ENCODE data around the gene KIF26A.
"Not testable (repeated sequence)": the region's sequence is repeated elsewhere in the genome, so short reads cannot be mapped to it uniquely, and the experiment has no call there.

KIF26A gene

DNA sequence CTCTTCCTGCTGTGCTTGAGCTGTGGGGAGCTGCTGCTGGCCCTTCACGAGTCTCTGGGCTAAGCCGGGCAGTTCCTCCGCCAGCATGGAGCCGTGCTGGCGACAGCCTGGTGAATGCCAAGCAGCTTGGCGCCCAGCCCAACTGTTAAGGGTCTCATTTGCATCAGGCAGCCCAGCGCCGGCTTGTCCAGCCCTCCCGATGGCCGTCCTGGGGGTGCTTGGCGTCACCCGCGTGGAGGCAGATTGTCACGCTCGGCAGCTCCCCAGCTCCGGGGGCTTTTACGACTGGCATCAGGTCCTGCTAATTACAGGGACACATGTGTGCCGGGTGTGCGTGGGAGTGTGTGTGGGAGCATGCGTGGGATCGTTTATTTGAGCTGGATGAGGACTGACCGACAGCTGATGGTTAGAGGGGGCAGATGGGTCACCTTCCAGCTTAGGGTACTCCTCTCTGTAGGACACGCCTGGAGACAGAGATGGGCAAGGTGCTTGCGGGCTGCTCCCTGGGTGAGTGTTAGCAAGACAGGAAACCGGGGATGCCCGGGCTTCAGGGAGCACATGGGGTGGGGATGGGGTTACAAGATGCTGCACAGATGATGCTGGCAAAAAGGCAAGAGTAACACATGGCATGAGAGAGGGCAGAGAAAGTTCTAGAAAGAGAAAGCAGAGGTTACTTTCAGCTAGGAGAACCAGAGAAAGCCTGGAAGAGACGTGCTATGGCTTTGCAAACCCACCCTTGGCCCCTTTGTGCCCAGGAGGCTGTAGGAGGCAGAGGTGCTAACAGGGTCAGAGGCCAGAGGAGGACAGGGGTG, 64.1 kb downstream of the KIF26A start:
- Histone ChIP-seq H3K27me3 (ENCODE audit: control insufficient read depth, insufficient read depth, low read length) (no peaks in the 10 kb centered on the region), H3K9me3 (ENCODE audit: control insufficient read depth, insufficient read depth, low read length) (no peaks in the 10 kb centered on the region), H3K4me3 (ENCODE audit: low read depth, low read length) (no peak overlapping the region)

GRCh38 chr14:104203071-104203425, 64.7 kb downstream of the KIF26A start:
- Histone ChIP-seq H3K4me3 (ENCODE audit: low read depth, low read length) (no peak overlapping the region), H3K36me3 (ENCODE audit: control insufficient read depth, insufficient read depth, low read length) (no peaks in the 10 kb centered on the region), H3K4me1 (ENCODE audit: control insufficient read depth, insufficient read depth, low read length) (no peaks in the 10 kb centered on the region), H3K27me3 (ENCODE audit: control insufficient read depth, insufficient read depth, low read length) (no peaks in the 10 kb centered on the region), H3K9ac (ENCODE audit: low read depth, low read length) (no peak overlapping the region), H3K9me3 (ENCODE audit: control insufficient read depth, insufficient read depth, low read length) (no peaks in the 10 kb centered on the region)

More for the DNA sequence above, 64.1 kb downstream of the KIF26A start:
- Histone ChIP-seq H3K4me1 (ENCODE audit: control insufficient read depth, insufficient read depth, low read length) (no peaks in the 10 kb centered on the region), H3K9ac (ENCODE audit: low read depth, low read length) (no peak overlapping the region), H3K36me3 (ENCODE audit: control insufficient read depth, insufficient read depth, low read length) (no peaks in the 10 kb centered on the region)

DNA sequence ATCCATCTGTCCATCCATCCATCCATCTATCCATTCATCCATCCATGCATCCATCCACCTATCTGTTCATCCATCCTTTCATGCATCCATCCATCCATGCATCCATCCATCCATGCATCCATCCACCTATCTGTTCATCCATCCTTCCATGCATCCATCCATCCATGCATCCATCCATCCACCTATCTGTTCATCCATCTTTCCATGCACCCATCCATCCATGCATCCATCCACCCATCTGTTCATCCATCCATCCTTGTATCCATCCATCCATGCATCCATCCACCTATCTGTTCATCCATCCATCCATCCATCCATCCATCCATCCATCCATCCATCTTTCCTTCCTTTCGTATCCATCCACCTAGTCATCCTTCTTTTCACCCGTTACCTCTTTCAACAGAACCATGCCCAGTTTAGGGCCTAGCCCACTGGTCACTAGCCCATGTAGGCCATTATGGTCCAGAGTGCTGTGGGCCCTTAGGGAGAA, 66.3 kb downstream of the KIF26A start:
- H3K27me3 ChIP-seq (ENCODE audit: control insufficient read depth, insufficient read depth, low read length) = no peaks in the 10 kb centered on the region
- H3K9me3 ChIP-seq (ENCODE audit: control insufficient read depth, insufficient read depth, low read length) = no peaks in the 10 kb centered on the region
- no peaks in the 10 kb centered on the region for H3K36me3 ChIP-seq (ENCODE audit: control insufficient read depth, insufficient read depth, low read length)
- no peak overlapping the region for H3K9ac ChIP-seq (ENCODE audit: low read depth, low read length)
- H3K4me3 ChIP-seq (ENCODE audit: low read depth, low read length) = no peak overlapping the region
- H3K4me1 ChIP-seq (ENCODE audit: control insufficient read depth, insufficient read depth, low read length) = no peaks in the 10 kb centered on the region

DNA sequence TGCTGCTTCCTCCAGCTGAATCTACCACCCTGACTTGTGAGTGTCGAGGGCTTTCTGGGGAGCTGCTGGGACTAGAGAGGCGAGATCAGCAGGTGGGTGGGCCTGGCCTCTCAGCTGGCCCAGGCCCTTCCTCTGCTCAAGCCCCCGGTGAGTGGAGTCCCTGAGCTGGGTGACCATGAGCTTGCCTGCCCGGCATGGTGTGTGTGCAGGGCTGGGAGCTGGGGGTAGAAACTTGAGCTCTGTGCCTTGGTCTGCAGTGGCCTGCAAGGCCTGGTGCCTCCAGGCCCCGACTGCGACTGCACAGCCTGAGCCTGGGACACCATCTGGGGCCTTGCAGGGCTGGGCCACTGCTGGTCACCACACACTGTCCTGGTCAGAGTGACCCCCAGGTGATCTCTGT, 67.4 kb downstream of the KIF26A start:
- Histone ChIP-seq H3K9me3 (ENCODE audit: control insufficient read depth, insufficient read depth, low read length) (no peaks in the 10 kb centered on the region), H3K9ac (ENCODE audit: low read depth, low read length) (no peak overlapping the region), H3K27me3 (ENCODE audit: control insufficient read depth, insufficient read depth, low read length) (no peaks in the 10 kb centered on the region), H3K4me1 (ENCODE audit: control insufficient read depth, insufficient read depth, low read length) (no peaks in the 10 kb centered on the region), H3K4me3 (ENCODE audit: low read depth, low read length) (no peak overlapping the region), H3K36me3 (ENCODE audit: control insufficient read depth, insufficient read depth, low read length) (no peaks in the 10 kb centered on the region)

DNA sequence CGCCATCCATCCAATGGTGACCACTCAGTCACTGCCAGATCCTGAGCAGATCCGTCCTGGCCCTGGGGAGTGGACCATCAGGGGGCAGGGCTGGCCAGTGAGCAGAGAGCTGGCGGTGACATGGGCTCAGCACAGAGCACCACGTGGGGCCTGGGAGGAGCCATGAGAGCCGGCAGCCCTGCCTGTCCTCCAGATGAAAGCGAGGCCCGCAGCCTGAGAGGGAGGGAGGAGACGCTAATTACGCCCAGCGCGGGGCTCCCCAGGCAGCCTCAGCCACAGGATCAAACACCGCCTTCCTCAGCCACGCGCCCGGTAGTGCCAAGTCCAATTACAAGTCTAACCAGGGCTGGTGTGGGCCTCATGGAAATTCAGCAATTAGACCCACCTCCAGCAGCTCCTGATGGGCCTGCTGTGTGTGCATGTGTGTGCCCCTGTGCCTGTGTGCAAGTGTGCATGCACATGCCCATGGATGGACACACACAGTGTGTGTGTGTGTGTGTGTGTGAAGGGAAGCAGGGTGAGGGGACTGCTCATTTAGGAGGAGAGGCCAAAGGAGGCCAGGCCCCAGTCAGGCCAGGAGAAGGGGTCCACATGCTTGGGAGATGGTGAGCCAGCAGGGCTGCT, 68.0 kb downstream of the KIF26A start:
- H3K36me3 ChIP-seq (ENCODE audit: control insufficient read depth, insufficient read depth, low read length) = no peaks in the 10 kb centered on the region
- peak overlapping the region; percentile 24 for H3K9ac ChIP-seq (ENCODE audit: low read depth, low read length)
- H3K4me3 ChIP-seq (ENCODE audit: low read depth, low read length) = no peak overlapping the region
- no peaks in the 10 kb centered on the region for H3K9me3 ChIP-seq (ENCODE audit: control insufficient read depth, insufficient read depth, low read length)
- no peaks in the 10 kb centered on the region for H3K27me3 ChIP-seq (ENCODE audit: control insufficient read depth, insufficient read depth, low read length)
- no peaks in the 10 kb centered on the region for H3K4me1 ChIP-seq (ENCODE audit: control insufficient read depth, insufficient read depth, low read length)

DNA sequence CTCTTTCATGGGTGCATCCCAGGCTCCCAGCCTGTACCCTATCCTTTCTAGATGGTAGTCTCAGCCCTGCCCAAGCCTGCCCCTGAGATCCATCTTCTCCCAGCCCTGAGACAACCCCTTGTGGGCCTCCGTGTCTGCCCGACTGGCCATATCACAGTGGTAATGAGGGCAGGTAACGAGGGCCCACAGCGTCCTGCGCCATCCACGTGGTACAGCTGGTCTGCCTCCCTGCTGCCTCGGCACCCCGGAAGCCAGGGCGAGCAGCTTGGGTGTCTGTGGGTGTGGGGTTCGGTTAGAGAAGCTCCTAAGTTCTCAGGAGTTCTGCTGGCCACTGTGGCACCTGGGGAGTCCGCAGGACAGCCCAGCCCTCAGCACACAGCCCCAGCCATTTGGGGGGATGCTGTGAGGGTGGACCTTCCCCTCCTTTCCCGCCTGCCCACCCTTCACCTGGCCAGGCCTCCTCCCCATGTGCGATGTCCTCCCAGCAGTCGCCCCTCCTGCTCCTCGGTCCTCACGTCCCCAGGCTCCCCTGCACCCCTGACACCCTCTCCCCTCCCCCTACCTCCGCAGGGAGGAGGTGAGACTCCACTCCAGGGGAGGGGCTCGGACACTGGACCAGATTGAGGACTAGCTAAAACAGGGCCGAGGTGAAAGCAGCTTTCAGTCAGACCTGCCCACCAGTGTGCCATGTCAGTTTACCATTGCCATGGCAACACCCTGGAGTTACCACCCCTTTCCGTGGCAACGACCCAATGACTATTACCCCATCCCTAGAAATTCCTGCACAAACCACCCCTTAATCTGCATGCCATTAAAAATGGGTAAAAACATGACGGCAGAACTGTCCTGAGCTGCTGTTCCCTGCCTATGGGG, 69.0 kb downstream of the KIF26A start:
- Histone ChIP-seq H3K9me3 (ENCODE audit: control insufficient read depth, insufficient read depth, low read length) (no peaks in the 10 kb centered on the region), H3K27me3 (ENCODE audit: control insufficient read depth, insufficient read depth, low read length) (no peaks in the 10 kb centered on the region), H3K36me3 (ENCODE audit: control insufficient read depth, insufficient read depth, low read length) (no peaks in the 10 kb centered on the region), H3K4me3 (ENCODE audit: low read depth, low read length) (no peak overlapping the region), H3K9ac (ENCODE audit: low read depth, low read length) (no peak overlapping the region), H3K4me1 (ENCODE audit: control insufficient read depth, insufficient read depth, low read length) (no peaks in the 10 kb centered on the region)

GRCh38 chr14:104208015-104208295, 69.6 kb downstream of the KIF26A start:
- H3K4me1 ChIP-seq (ENCODE audit: control insufficient read depth, insufficient read depth, low read length); H3K36me3 ChIP-seq (ENCODE audit: control insufficient read depth, insufficient read depth, low read length); H3K4me3 ChIP-seq (ENCODE audit: low read depth, low read length); H3K27me3 ChIP-seq (ENCODE audit: control insufficient read depth, insufficient read depth, low read length); H3K9ac ChIP-seq (ENCODE audit: low read depth, low read length); H3K9me3 ChIP-seq (ENCODE audit: control insufficient read depth, insufficient read depth, low read length): not testable (repeated sequence)

DNA sequence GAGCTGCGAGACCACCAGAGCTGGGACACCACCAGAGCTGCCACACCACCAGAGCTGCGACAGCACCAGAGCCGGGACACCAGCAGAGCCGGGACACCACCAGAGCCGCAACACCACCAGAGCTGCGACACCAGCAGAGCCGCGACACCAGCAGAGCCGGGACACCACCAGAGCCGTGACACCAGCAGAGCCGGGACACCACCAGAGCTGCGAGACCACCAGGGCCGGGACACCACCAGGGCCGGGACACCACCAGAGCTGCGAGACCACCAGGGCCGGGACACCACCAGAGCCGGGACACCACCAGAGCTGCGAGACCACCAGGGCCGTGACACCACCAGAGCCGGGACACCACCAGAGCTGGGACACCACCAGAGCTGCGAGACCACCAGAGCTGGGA, 69.9 kb downstream of the KIF26A start:
- not testable (repeated sequence) for H3K4me3 ChIP-seq (ENCODE audit: low read depth, low read length); H3K27me3 ChIP-seq (ENCODE audit: control insufficient read depth, insufficient read depth, low read length); H3K36me3 ChIP-seq (ENCODE audit: control insufficient read depth, insufficient read depth, low read length); H3K9me3 ChIP-seq (ENCODE audit: control insufficient read depth, insufficient read depth, low read length); H3K4me1 ChIP-seq (ENCODE audit: control insufficient read depth, insufficient read depth, low read length); H3K9ac ChIP-seq (ENCODE audit: low read depth, low read length)

DNA sequence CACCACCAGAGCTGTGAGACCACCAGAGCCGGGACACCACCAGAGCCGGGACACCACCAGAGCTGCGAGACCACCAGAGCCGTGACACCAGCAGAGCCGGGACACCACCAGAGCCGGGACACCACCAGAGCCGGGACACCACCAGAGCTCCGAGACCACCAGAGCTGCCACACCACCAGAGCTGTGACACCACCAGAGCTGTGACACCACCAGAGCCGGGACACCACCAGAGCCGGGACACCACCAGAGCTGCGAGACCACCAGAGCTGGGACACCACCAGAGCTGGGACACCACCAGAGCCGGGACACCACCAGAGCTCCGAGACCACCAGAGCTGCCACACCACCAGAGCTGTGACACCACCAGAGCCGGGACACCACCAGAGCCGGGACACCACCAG, 70.7 kb downstream of the KIF26A start:
- H3K9me3 ChIP-seq (ENCODE audit: control insufficient read depth, insufficient read depth, low read length); H3K4me1 ChIP-seq (ENCODE audit: control insufficient read depth, insufficient read depth, low read length); H3K4me3 ChIP-seq (ENCODE audit: low read depth, low read length); H3K36me3 ChIP-seq (ENCODE audit: control insufficient read depth, insufficient read depth, low read length); H3K9ac ChIP-seq (ENCODE audit: low read depth, low read length); H3K27me3 ChIP-seq (ENCODE audit: control insufficient read depth, insufficient read depth, low read length): not testable (repeated sequence)

- no peaks in the 10 kb centered on the region for H3K36me3 ChIP-seq (ENCODE audit: control insufficient read depth, insufficient read depth, low read length)
- no peak overlapping the region for H3K4me3 ChIP-seq (ENCODE audit: low read depth, low read length)
- H3K9me3 ChIP-seq (ENCODE audit: control insufficient read depth, insufficient read depth, low read length) = no peaks in the 10 kb centered on the region
Measured at GRCh38 chr14:104209985-104210816, 71.8 kb downstream of the KIF26A start.

GRCh38 chr14:104210817-104211195, 72.4 kb downstream of the KIF26A start:
- no peaks in the 10 kb centered on the region for H3K36me3 ChIP-seq (ENCODE audit: control insufficient read depth, insufficient read depth, low read length)
- no peak overlapping the region for H3K4me3 ChIP-seq (ENCODE audit: low read depth, low read length)

More at GRCh38 chr14:104209985-104210816, 71.8 kb downstream of the KIF26A start:
- no peaks in the 10 kb centered on the region for H3K4me1 ChIP-seq (ENCODE audit: control insufficient read depth, insufficient read depth, low read length)
- H3K27me3 ChIP-seq (ENCODE audit: control insufficient read depth, insufficient read depth, low read length) = no peaks in the 10 kb centered on the region
- no peak overlapping the region for H3K9ac ChIP-seq (ENCODE audit: low read depth, low read length)

More at GRCh38 chr14:104210817-104211195, 72.4 kb downstream of the KIF26A start:
- Histone ChIP-seq H3K9ac (ENCODE audit: low read depth, low read length) (no peak overlapping the region), H3K27me3 (ENCODE audit: control insufficient read depth, insufficient read depth, low read length) (no peaks in the 10 kb centered on the region), H3K4me1 (ENCODE audit: control insufficient read depth, insufficient read depth, low read length) (no peaks in the 10 kb centered on the region), H3K9me3 (ENCODE audit: control insufficient read depth, insufficient read depth, low read length) (no peaks in the 10 kb centered on the region)
